Transverse colon (tissue), 3 donors: ENCODE results near the gene RPRD1A.

ENCODE experiments used
- EP300 ChIP-seq: sonication (generic); formaldehyde crosslinking; IDR thresholded peaks from one replicate; pipeline ENCODE4 v1.6.1; 2017; ENCODE audit warnings: antibody characterized with exemption, low read depth
- POLR2A ChIP-seq: fragments of 450-650 bp; IDR thresholded peaks from one replicate; pipeline ENCODE4 v1.6.1; 2016; ENCODE audit warnings: antibody characterized with exemption, mild to moderate bottlenecking, moderate library complexity
- TF ChIP-seq, protein P1 (sequence below), 5 experiments: fragments of 200-600 bp in 3 of 5; fragments of 450-650 bp in 2 of 5; sonication (generic) in 3 of 5; IDR thresholded peaks; 1 replicate in 2 of 5; 2 replicates in 3 of 5; pipeline ENCODE4 v1.5.1; 2016 to 2017; ENCODE audit warnings: antibody characterized with exemption in 5 of 5, inconsistent platforms in 3 of 5, mild to moderate bottlenecking in 2 of 5, moderate library complexity in 1 of 5

DNA sequence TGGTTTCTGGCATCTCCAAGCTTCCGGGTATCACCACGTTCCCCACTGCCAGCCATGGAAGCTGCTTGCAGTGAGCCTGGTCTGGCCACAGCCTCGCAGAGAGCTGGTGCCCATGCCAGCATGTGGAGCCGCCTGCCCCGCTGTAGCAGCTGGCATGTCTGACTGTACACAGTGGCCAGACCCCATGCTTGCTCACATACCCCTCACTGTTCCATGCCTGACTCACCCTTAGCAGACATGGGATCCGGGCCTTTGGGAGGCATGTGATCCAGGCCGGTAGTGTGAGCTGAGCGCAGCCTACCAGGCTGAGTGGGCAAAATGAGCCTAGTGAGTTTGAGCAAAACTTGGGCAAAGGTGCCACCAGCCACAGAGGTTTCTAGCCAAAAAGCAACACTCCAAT is 18.8 kb upstream of the RPRD1A start:
- no peak for TF ChIP-seq POLR2A
- no peak for TF ChIP-seq EP300
- TF ChIP-seq, protein P1, sequence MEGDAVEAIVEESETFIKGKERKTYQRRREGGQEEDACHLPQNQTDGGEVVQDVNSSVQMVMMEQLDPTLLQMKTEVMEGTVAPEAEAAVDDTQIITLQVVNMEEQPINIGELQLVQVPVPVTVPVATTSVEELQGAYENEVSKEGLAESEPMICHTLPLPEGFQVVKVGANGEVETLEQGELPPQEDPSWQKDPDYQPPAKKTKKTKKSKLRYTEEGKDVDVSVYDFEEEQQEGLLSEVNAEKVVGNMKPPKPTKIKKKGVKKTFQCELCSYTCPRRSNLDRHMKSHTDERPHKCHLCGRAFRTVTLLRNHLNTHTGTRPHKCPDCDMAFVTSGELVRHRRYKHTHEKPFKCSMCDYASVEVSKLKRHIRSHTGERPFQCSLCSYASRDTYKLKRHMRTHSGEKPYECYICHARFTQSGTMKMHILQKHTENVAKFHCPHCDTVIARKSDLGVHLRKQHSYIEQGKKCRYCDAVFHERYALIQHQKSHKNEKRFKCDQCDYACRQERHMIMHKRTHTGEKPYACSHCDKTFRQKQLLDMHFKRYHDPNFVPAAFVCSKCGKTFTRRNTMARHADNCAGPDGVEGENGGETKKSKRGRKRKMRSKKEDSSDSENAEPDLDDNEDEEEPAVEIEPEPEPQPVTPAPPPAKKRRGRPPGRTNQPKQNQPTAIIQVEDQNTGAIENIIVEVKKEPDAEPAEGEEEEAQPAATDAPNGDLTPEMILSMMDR (IDR thresholded peaks at IDR 0.05) = no peak
